Caco-2 (cell line): ENCODE results near the gene MAD1L1. TPM values are rescaled to one million over a fixed set of nuclear protein-coding genes. Genes with fewer than 3 reads are reported as not detected.
A peak's percentile ranks its signal among the peaks of the same experiment; 100 is the strongest.

Experiments
- BruUV-seq: library from RNA; stranded (reverse); fragments of 400-500 nt; replicated peaks from 2 replicates; lab custom pipeline; 2021; lab: Mats Ljungman, UMichigan
- CTCF ChIA-PET: fragments of 300-600 bp; sonication (Branson Sonifier 250); formaldehyde crosslinking; loops from one replicate; lab custom pipeline; 2022; ENCODE audit warnings: antibody characterized with exemption; lab: Charles Lee
- POLR2A ChIA-PET: fragments of 300-600 bp; sonication (Branson Sonifier 250); formaldehyde crosslinking; loops from one replicate; lab custom pipeline; 2022; ENCODE audit warnings: antibody characterized with exemption; lab: Charles Lee
- DNase-seq, 2 experiments: peaks; one replicate each; pipeline versions ENCODE4 v3.0.0 to v3.0.0-alpha.2; 2020 to 2022
- H3K27me3 ChIP-seq: replicated peaks from 2 replicates; pipeline ENCODE4 v1.6.0; 2011; ENCODE audit warnings: low read length; ENCODE audit not compliant: control insufficient read depth, insufficient read depth
- H3K36me3 ChIP-seq: 2 replicates; pipeline ENCODE4 v1.5.1; 2011; ENCODE audit warnings: low read length; ENCODE audit not compliant: control insufficient read depth, insufficient read depth
- H3K4me1 ChIP-seq: fragments of 250-450 bp; sonication (Bioruptor Pico); 2 replicates; pipeline ENCODE4 v1.5.1; 2020; ENCODE audit warnings: mild to moderate bottlenecking
- H3K4me3 ChIP-seq: 2 replicates; pipeline ENCODE4 v1.5.1; 2011; ENCODE audit warnings: low read depth, mild to moderate bottlenecking, control low read depth, low read length
- H3K9me3 ChIP-seq: fragments of 250-450 bp; sonication (Bioruptor Pico); 2 replicates; pipeline ENCODE4 v1.5.1; 2020; ENCODE audit warnings: mild to moderate bottlenecking, moderate library complexity
- H3K27ac Mint-ChIP-seq: one replicate; pipeline ENCODE4 v1.8.0; 2022; ENCODE audit warnings: mixed read lengths; ENCODE audit not compliant: unreplicated experiment
- H3K27me3 Mint-ChIP-seq: one replicate; pipeline ENCODE4 v1.8.0; 2022; ENCODE audit warnings: mixed read lengths; ENCODE audit not compliant: insufficient read depth, unreplicated experiment
- H3K36me3 Mint-ChIP-seq: one replicate; pipeline ENCODE4 v1.8.0; 2022; ENCODE audit warnings: mild to moderate bottlenecking, mixed read lengths; ENCODE audit not compliant: insufficient read depth, unreplicated experiment
- H3K4me1 Mint-ChIP-seq: one replicate; pipeline ENCODE4 v1.8.0; 2022; ENCODE audit warnings: low read depth, mixed read lengths; ENCODE audit not compliant: unreplicated experiment
- H3K4me3 Mint-ChIP-seq: one replicate; pipeline ENCODE4 v1.8.0; 2022; ENCODE audit warnings: mild to moderate bottlenecking, moderate library complexity, mixed read lengths; ENCODE audit not compliant: unreplicated experiment
- H3K9me3 Mint-ChIP-seq: one replicate; pipeline ENCODE4 v1.8.0; 2022; ENCODE audit warnings: mixed read lengths; ENCODE audit not compliant: unreplicated experiment
- CTCF ChIP-seq, 2 experiments: fragments of 200-600 bp in 1 of 2; IDR thresholded peaks; 1 replicate in 1 of 2; 2 replicates in 1 of 2; pipeline versions ENCODE4 v1.5.1 to v1.8.0; 2011 to 2022; ENCODE audit warnings: antibody characterized with exemption in 1 of 2, control low read depth in 1 of 2, inconsistent platforms in 1 of 2, low read depth in 1 of 2, low read length in 1 of 2, mild to moderate bottlenecking in 1 of 2, moderate library complexity in 1 of 2; ENCODE audit not compliant: insufficient read depth in 1 of 2, severe bottlenecking in 1 of 2, unreplicated experiment in 1 of 2
- intact Hi-C: fragments of 100-400 bp; cut with micrococcal nuclease; formaldehyde crosslinking; loops from one replicate; pipeline ENCODE4 v1.10.0; 2022; ENCODE audit not compliant: unreplicated experiment
- total RNA-seq: library from RNA; stranded (reverse); gene quantifications from 2 replicates; pipeline ENCODE4 v1.2.3, GENCODE V29; 2022

Gene MAD1L1
- total RNA-seq, 1 experiment from 2014 or later = 58.6 TPM

- ChIA-PET CTCF (no interaction called here), POLR2A (no interaction called here)
- H3K27me3 ChIP-seq = no peaks in the 10 kb centered on the region
- Mint-ChIP-seq H3K9me3 (no peaks in the 10 kb centered on the region), H3K36me3 (peaks cover 7% of the 10 kb centered on the region), H3K27ac (no peak overlapping the region), H3K27me3 (no peaks in the 10 kb centered on the region), H3K4me3 (no peak overlapping the region), H3K4me1 (no peaks in the 10 kb centered on the region)
- DNase-seq = peak in 1 of 2 experiments; percentile 17
- H3K36me3 ChIP-seq = no peaks in the 10 kb centered on the region; the same call in 1 of the 2 replicates
- H3K9me3 ChIP-seq = no peaks in the 10 kb centered on the region
- intact Hi-C loops = no loop called here
- no peak for TF ChIP-seq CTCF (IDR thresholded peaks at IDR 0.05; ENCODE audit: insufficient read depth in 1 of 2, low read depth in 1 of 2, low read length in 1 of 2, severe bottlenecking in 1 of 2, unreplicated experiment in 1 of 2)
- no peak overlapping the region for H3K4me3 ChIP-seq
- no TSS peak for BruUV-seq
- H3K4me1 ChIP-seq = no peaks in the 10 kb centered on the region; the same call in 1 of the 2 replicates
Measured at GRCh38 chr7:2015251-2015871, 217.4 kb downstream of the MAD1L1 start.

DNA sequence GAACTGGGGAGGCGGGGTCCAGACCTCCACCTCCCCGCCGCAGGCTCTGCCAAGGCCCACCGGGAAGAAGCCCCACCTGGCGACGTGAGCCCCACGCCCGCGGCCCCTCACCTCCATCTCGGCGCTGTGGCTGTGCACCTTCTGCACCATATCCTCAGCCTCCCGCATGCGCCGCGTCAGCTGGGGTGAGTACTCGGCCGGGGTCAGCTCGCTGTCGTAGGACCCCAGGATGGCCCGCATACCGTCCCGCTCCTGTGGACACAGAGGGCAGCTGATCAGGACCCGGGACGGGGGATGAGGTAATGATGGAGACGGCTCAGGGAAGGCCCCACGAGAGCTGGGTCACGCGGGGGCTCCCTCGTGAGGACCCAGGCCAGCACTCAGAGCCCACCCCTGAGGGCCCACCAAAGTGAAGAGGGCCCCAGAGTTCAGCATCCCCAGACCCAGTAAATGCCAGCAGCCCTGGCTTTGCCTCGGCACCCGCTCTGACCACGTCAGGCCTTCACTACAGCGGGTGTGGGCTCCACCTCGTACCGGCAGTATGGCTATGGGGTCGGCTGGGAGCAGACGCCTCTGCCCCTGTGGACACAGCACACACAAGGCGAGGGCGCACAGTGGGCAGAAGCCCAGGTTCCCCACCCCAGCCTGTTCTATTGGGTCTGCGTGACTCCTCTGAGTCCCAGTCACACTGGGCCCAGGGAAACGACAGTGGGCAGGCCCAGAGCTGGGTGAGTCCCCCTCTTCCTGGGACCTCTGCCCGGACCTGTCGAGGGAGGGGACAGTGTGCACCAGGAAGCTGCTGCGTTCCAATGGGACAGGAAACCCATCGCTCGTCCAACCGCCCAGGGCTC, 218.1 kb downstream of the MAD1L1 start:
- Histone ChIP-seq H3K36me3 (no peaks in the 10 kb centered on the region; the same call in 1 of the 2 replicates), H3K27me3 (no peaks in the 10 kb centered on the region), H3K9me3 (no peaks in the 10 kb centered on the region), H3K4me1 (no peaks in the 10 kb centered on the region; the same call in 1 of the 2 replicates), H3K4me3 (no peak overlapping the region)
- no peak overlapping the region for H3K27ac Mint-ChIP-seq
- peaks cover 7% of the 10 kb centered on the region for H3K36me3 Mint-ChIP-seq
- TF ChIP-seq CTCF (IDR thresholded peaks at IDR 0.05; ENCODE audit: insufficient read depth in 1 of 2, low read depth in 1 of 2, low read length in 1 of 2, severe bottlenecking in 1 of 2, unreplicated experiment in 1 of 2) = no peak
- ChIA-PET CTCF (no interaction called here), POLR2A (no interaction called here)
- no peak overlapping the region for H3K4me3 Mint-ChIP-seq
- intact Hi-C loops = no loop called here
- peak in 1 of 2 experiments; percentile 29 for DNase-seq
- H3K27me3 Mint-ChIP-seq = no peaks in the 10 kb centered on the region
- H3K9me3 Mint-ChIP-seq = no peaks in the 10 kb centered on the region
- no peaks in the 10 kb centered on the region for H3K4me1 Mint-ChIP-seq
- BruUV-seq = no TSS peak

DNA sequence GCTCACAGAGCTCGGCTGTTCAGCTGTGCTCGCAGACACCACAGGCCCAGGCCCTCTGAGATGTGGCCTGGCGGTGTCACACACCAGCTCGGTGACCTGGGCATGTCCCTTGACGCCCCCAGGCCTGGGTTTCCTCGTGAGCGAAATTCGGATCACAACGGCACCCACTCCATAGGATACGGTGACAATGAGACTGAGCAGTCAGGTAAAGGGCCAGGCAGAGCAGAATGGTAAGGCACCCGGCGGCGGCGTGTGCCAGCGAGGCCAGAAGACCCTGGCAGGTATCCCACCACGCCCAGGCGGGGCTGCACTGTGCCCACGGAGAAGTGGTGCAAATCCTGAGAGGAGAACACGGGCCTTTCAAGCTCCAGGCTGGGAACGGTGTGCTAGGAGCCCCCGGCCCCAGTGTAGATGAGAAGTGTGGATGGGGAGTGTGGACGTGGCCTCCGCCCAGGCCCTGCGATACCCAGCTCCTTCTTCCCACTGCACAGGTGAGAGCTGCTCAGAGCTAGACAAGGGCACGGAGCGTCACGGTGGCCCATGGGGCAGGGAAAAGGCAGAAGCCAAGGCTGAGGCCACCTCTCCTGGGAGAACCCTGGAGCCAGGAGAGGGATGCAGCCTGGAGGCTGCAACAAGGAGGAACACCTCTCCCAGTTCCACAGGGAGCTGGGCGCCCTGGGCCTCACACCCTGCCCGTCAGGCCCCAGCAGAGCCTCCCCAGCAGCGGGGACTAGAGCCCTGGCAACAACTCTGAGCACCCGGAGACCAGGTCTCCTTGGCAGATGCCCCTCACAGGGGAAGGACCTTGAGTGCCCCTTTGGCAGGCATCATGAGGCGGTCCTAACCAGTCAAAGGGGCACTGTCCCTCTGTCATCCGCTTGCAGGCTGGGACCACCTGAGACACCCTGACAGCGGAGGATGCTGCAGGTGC, 219.1 kb downstream of the MAD1L1 start:
- Histone ChIP-seq H3K27me3 (no peaks in the 10 kb centered on the region), H3K4me3 (no peak overlapping the region), H3K9me3 (no peaks in the 10 kb centered on the region), H3K4me1 (no peaks in the 10 kb centered on the region), H3K36me3 (no peaks in the 10 kb centered on the region; the same call in 1 of the 2 replicates)
- no peak overlapping the region for H3K27ac Mint-ChIP-seq
- TF ChIP-seq CTCF (IDR thresholded peaks at IDR 0.05; ENCODE audit: insufficient read depth in 1 of 2, low read depth in 1 of 2, low read length in 1 of 2, severe bottlenecking in 1 of 2, unreplicated experiment in 1 of 2) = no peak
- H3K4me3 Mint-ChIP-seq = no peak overlapping the region
- intact Hi-C loops = no loop called here
- no TSS peak for BruUV-seq
- peaks cover 7% of the 10 kb centered on the region for H3K36me3 Mint-ChIP-seq
- no peaks in the 10 kb centered on the region for H3K27me3 Mint-ChIP-seq
- DNase-seq = peak in 1 of 2 experiments; percentile 24
- no peaks in the 10 kb centered on the region for H3K9me3 Mint-ChIP-seq
- H3K4me1 Mint-ChIP-seq = no peaks in the 10 kb centered on the region
- ChIA-PET CTCF (no interaction called here), POLR2A (no interaction called here)
